GM12892 (cell line): Measurements from ENCODE around the gene TBCEL.

Experiments
- POLR2A ChIP-seq: IDR thresholded peaks from 2 replicates; pipeline ENCODE4 v1.6.1; 2011; ENCODE audit warnings: low read depth, low read length, control low read depth
- POLR2AphosphoS5 ChIP-seq: IDR thresholded peaks from 2 replicates; pipeline ENCODE4 v1.6.1; 2011; ENCODE audit warnings: low read depth, low read length, control low read depth

- TF ChIP-seq POLR2A, result no peak
- TF ChIP-seq POLR2AphosphoS5, result no peak
Measured at GRCh38 chr11:121035780-121036179, 11.9 kb downstream of the TBCEL start.
